ENCODE measurements around the gene UNK. TPM values are rescaled to one million over a fixed set of nuclear protein-coding genes. Genes with fewer than 3 reads are reported as not detected.

UNK gene
- total and polyA plus RNA-seq, 2 of the 13 experiments (the other 11 are each of a cell fraction or from before 2014, with no cell fraction given): 31.6 to 33.0 TPM

GRCh38 chr17:75846692-75847613, 62.3 kb downstream of the UNK start (continued):
- TF ChIP-seq ZKSCAN5 (CRISPR knock-in tag; IDR thresholded peaks at IDR 0.05): no peak
- TF ChIP-seq BHLHE40 (IDR thresholded peaks at IDR 0.05; ENCODE audit: low read length): peak; percentile 62; the same call in 1 of the 2 replicates
- peak; percentile 92 for TF ChIP-seq ARNTL (CRISPR knock-in tag; IDR thresholded peaks at IDR 0.05)
- TF ChIP-seq ZNF576 (CRISPR knock-in tag; IDR thresholded peaks at IDR 0.05): no peak
- TF ChIP-seq NFRKB (IDR thresholded peaks at IDR 0.05): no peak
- peak; percentile 97 for TF ChIP-seq NRL (CRISPR knock-in tag; IDR thresholded peaks at IDR 0.05; ENCODE audit: borderline replicate concordance)
- TF ChIP-seq ZNF644 (CRISPR knock-in tag; IDR thresholded peaks at IDR 0.05; ENCODE audit: low read depth): peak; percentile 49; the same call in 1 of the 2 replicates
- TF ChIP-seq TRIM22 (IDR thresholded peaks at IDR 0.05): no peak
- no peak for TF ChIP-seq KLF9 (CRISPR knock-in tag; IDR thresholded peaks at IDR 0.05; ENCODE audit: low read depth)
- TF ChIP-seq TCF7L2 (IDR thresholded peaks at IDR 0.05; ENCODE audit: low read depth, low read length): peak; percentile 56; the same call in 1 of the 2 replicates
- peak; percentile 82; the same call in 1 of the 2 replicates for TF ChIP-seq EED (CRISPR knock-in tag; IDR thresholded peaks at IDR 0.05)
- no peak for TF ChIP-seq ZNF383 (CRISPR knock-in tag; IDR thresholded peaks at IDR 0.05; ENCODE audit: borderline replicate concordance)
- no peak for TF ChIP-seq LRRFIP1 (CRISPR knock-in tag; conservative IDR thresholded peaks at IDR 0.05)
- TF ChIP-seq NFAT5 (CRISPR knock-in tag; IDR thresholded peaks at IDR 0.05): peak; percentile 89; the same call in 1 of the 2 replicates
- peak; percentile 61; the same call in 1 of the 2 replicates for TF ChIP-seq ETV5 (CRISPR knock-in tag; IDR thresholded peaks at IDR 0.05; ENCODE audit: borderline replicate concordance)
- no peak for TF ChIP-seq ZNF224 (CRISPR knock-in tag; IDR thresholded peaks at IDR 0.05)
- TF ChIP-seq ZNF230 (CRISPR knock-in tag; IDR thresholded peaks at IDR 0.05): peak; percentile 94
- TF ChIP-seq MXI1 (IDR thresholded peaks at IDR 0.05; ENCODE audit: borderline replicate concordance, low read depth, low read length): peak; percentile 93; the same call in 2 of the 3 replicates
- TF ChIP-seq ZNF33A (CRISPR knock-in tag; IDR thresholded peaks at IDR 0.05; ENCODE audit: borderline replicate concordance): no peak
- no peak for TF ChIP-seq ZFP1 (CRISPR knock-in tag; IDR thresholded peaks at IDR 0.05)
- TF ChIP-seq ZSCAN22 (CRISPR knock-in tag; IDR thresholded peaks at IDR 0.05): peak; percentile 52; the same call in 1 of the 2 replicates

Measured in HepG2 (cell line).